HepG2 (cell line): ENCODE measurements around the gene SUDS3. TPM values are rescaled to one million over a fixed set of nuclear protein-coding genes. Genes with fewer than 3 reads are reported as not detected.

Experiments
- CC2D1A ChIP-seq: sonication (generic); formaldehyde crosslinking; IDR thresholded peaks from 2 replicates; pipeline ENCODE4 v1.8.1; 2023; ENCODE audit warnings: mild to moderate bottlenecking, missing genetic modification reagents
- DMAP1 ChIP-seq: IDR thresholded peaks from 2 replicates; pipeline ENCODE4 v1.6.1; 2016
- NBN ChIP-seq: fragments of 450-650 bp; conservative IDR thresholded peaks from 2 replicates; pipeline ENCODE4 v1.6.1; 2017
- NPAS2 ChIP-seq: sonication (generic); formaldehyde crosslinking; IDR thresholded peaks from 2 replicates; pipeline ENCODE4 v1.8.0; 2022; ENCODE audit warnings: mild to moderate bottlenecking, missing genetic modification reagents, borderline replicate concordance
- RBFOX2 ChIP-seq: fragments of 200-400 bp; formaldehyde crosslinking; IDR thresholded peaks from 2 replicates; pipeline ENCODE4 v1.6.1; 2017; ENCODE audit warnings: low read depth, mild to moderate bottlenecking, low read length
- SIN3A ChIP-seq: IDR thresholded peaks from 2 replicates; pipeline ENCODE4 v1.6.1; 2011; ENCODE audit warnings: low read depth, mild to moderate bottlenecking, control low read depth, low read length, borderline replicate concordance
- ZBTB1 ChIP-seq: sonication (generic); formaldehyde crosslinking; IDR thresholded peaks from 2 replicates; pipeline ENCODE4 v1.4.0; 2020; ENCODE audit warnings: missing genetic modification reagents, borderline replicate concordance
- ZBTB20 ChIP-seq: sonication (generic); formaldehyde crosslinking; IDR thresholded peaks from 2 replicates; pipeline ENCODE4 v1.8.1; 2023; ENCODE audit warnings: missing genetic modification reagents, low read depth, mild to moderate bottlenecking, borderline replicate concordance
- ZEB1 ChIP-seq: IDR thresholded peaks from 2 replicates; pipeline ENCODE4 v1.6.1; 2012; ENCODE audit warnings: mild to moderate bottlenecking, low read depth, inconsistent platforms; ENCODE audit not compliant: insufficient replicate concordance
- ZNF136 ChIP-seq: sonication (generic); formaldehyde crosslinking; IDR thresholded peaks from 2 replicates; pipeline ENCODE4 v1.8.1; 2022; ENCODE audit warnings: low read depth, mild to moderate bottlenecking, moderate library complexity, missing genetic modification reagents
- ZNF138 ChIP-seq: sonication (generic); formaldehyde crosslinking; IDR thresholded peaks from 2 replicates; pipeline ENCODE4 v1.5.0; 2020; ENCODE audit warnings: mild to moderate bottlenecking, low read depth, missing genetic modification reagents
- ZNF879 ChIP-seq: sonication (generic); formaldehyde crosslinking; IDR thresholded peaks from 2 replicates; pipeline ENCODE4 v1.8.1; 2023; ENCODE audit warnings: missing genetic modification reagents
- polyA plus RNA-seq, 8 experiments: library from polyadenylated mRNA; depleted of rRNA in 3 of 8; stranded (reverse) in 7 of 8; unstranded in 1 of 8; fragments of >200 nt; fragmentation: Illumina TruSeq in 4 of 8; extraction: Trizol in 4 of 8; gene quantifications; 2 replicates each; pipeline versions ENCODE4 v1.2.1 to v1.2.3, GENCODE V29; 2011 to 2016; ENCODE audit warnings: low read depth in 4 of 8, missing spikeins in 1 of 8, mixed read lengths in 1 of 8; ENCODE audit not compliant: insufficient read depth in 1 of 8
- total RNA-seq, 5 experiments: library from RNA; depleted of rRNA; stranded (reverse); fragments of >200 nt; fragmentation: Illumina TruSeq; extraction: Trizol; gene quantifications; 2 replicates each; pipeline ENCODE4 v1.2.3, GENCODE V29; 2016; ENCODE audit warnings: low read depth in 1 of 5
- TF ChIP-seq, protein P1 (sequence below): sonication (generic); formaldehyde crosslinking; IDR thresholded peaks from 2 replicates; pipeline ENCODE4 v1.8.1; 2022; ENCODE audit warnings: low read depth, mild to moderate bottlenecking, missing genetic modification reagents
- TF ChIP-seq, protein P2 (sequence below): sonication (generic); formaldehyde crosslinking; IDR thresholded peaks from 2 replicates; pipeline ENCODE4 v1.4.0; 2020; ENCODE audit warnings: missing genetic modification reagents
- TF ChIP-seq, protein P3 (sequence below): sonication (generic); formaldehyde crosslinking; IDR thresholded peaks from 2 replicates; pipeline ENCODE4 v1.9.0; 2022; ENCODE audit warnings: missing genetic modification reagents, mild to moderate bottlenecking, borderline replicate concordance
- TF ChIP-seq, protein P4 (sequence below): sonication (generic); formaldehyde crosslinking; IDR thresholded peaks from 2 replicates; pipeline ENCODE4 v1.8.1; 2022; ENCODE audit warnings: mild to moderate bottlenecking, missing genetic modification reagents

The SUDS3 gene
- total and polyA plus RNA-seq, 2 of the 13 experiments (the other 11 are each of a cell fraction or from before 2014, with no cell fraction given) = 20.2 to 33.1 TPM

DNA sequence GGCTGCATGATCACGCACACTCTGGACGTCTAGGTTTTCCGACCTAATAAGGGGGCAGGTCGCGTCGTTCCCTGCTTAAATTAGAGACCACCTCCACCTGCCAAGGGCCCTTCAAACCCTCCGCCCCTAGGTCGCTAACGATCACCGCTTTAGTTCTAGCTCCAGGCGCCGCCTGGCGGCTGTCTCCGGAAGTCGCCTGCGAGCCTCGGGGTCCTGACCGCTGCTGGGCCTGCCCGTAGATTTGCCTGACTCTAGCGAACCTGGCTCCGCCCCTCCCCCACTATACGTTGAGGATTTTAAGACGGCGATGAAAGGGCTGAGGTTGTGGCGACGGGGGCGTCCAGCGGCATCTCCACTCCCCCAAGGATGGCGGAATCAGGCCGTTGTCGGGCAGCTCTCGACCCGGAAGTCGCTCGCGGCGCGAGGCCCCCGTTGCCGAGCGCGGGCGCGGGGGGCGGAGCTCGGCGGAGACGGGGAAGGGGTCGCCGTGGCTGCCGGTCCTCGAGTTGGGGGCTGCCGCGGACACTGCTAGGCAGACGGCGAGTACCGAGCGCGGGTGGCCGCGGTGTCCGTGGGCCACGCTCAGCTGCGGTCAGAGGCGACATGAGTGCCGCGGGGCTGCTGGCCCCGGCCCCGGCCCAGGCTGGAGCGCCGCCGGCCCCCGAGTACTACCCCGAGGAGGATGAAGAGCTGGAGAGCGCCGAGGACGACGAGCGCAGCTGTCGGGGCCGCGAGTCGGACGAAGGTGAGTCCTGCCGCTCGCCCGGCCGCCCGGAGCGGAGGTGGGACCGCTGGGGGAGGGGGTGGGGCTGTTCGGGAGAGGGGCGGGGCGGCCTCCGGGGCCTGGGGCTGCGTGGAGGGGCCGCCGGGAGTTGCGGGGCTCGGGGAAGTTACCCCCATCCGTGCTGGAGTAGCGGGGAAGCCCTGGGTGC is at the start of gene SUDS3 (continued):
- TF ChIP-seq, protein P1, sequence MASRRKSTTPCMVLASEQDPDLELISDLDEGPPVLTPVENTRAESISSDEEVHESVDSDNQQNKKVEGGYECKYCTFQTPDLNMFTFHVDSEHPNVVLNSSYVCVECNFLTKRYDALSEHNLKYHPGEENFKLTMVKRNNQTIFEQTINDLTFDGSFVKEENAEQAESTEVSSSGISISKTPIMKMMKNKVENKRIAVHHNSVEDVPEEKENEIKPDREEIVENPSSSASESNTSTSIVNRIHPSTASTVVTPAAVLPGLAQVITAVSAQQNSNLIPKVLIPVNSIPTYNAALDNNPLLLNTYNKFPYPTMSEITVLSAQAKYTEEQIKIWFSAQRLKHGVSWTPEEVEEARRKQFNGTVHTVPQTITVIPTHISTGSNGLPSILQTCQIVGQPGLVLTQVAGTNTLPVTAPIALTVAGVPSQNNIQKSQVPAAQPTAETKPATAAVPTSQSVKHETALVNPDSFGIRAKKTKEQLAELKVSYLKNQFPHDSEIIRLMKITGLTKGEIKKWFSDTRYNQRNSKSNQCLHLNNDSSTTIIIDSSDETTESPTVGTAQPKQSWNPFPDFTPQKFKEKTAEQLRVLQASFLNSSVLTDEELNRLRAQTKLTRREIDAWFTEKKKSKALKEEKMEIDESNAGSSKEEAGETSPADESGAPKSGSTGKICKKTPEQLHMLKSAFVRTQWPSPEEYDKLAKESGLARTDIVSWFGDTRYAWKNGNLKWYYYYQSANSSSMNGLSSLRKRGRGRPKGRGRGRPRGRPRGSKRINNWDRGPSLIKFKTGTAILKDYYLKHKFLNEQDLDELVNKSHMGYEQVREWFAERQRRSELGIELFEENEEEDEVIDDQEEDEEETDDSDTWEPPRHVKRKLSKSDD (CRISPR knock-in tag) = 0 out of 2 replicates have a peak, but pooled peaks have one; percentile 36
- TF ChIP-seq ZBTB20 (no peak), ZBTB1 (no peak), ZEB1 (peak; percentile 54), ZNF136 (CRISPR knock-in tag) (peak; percentile 76; the same call in 1 of the 2 replicates), CC2D1A (CRISPR knock-in tag) (no peak), SIN3A (peak; percentile 89; the same call in 1 of the 2 replicates), DMAP1 (CRISPR knock-in tag) (peak; percentile 53), NBN (no peak), ZNF879 (no peak), RBFOX2 (peak; percentile 91), ZNF138 (no peak), NPAS2 (CRISPR knock-in tag) (no peak)
- TF ChIP-seq, protein P2, sequence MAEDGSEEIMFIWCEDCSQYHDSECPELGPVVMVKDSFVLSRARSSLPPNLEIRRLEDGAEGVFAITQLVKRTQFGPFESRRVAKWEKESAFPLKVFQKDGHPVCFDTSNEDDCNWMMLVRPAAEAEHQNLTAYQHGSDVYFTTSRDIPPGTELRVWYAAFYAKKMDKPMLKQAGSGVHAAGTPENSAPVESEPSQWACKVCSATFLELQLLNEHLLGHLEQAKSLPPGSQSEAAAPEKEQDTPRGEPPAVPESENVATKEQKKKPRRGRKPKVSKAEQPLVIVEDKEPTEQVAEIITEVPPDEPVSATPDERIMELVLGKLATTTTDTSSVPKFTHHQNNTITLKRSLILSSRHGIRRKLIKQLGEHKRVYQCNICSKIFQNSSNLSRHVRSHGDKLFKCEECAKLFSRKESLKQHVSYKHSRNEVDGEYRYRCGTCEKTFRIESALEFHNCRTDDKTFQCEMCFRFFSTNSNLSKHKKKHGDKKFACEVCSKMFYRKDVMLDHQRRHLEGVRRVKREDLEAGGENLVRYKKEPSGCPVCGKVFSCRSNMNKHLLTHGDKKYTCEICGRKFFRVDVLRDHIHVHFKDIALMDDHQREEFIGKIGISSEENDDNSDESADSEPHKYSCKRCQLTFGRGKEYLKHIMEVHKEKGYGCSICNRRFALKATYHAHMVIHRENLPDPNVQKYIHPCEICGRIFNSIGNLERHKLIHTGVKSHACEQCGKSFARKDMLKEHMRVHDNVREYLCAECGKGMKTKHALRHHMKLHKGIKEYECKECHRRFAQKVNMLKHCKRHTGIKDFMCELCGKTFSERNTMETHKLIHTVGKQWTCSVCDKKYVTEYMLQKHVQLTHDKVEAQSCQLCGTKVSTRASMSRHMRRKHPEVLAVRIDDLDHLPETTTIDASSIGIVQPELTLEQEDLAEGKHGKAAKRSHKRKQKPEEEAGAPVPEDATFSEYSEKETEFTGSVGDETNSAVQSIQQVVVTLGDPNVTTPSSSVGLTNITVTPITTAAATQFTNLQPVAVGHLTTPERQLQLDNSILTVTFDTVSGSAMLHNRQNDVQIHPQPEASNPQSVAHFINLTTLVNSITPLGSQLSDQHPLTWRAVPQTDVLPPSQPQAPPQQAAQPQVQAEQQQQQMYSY (CRISPR knock-in tag) = no peak
- TF ChIP-seq, protein P3, sequence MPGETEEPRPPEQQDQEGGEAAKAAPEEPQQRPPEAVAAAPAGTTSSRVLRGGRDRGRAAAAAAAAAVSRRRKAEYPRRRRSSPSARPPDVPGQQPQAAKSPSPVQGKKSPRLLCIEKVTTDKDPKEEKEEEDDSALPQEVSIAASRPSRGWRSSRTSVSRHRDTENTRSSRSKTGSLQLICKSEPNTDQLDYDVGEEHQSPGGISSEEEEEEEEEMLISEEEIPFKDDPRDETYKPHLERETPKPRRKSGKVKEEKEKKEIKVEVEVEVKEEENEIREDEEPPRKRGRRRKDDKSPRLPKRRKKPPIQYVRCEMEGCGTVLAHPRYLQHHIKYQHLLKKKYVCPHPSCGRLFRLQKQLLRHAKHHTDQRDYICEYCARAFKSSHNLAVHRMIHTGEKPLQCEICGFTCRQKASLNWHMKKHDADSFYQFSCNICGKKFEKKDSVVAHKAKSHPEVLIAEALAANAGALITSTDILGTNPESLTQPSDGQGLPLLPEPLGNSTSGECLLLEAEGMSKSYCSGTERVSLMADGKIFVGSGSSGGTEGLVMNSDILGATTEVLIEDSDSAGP (CRISPR knock-in tag) = peak; percentile 88
- TF ChIP-seq, protein P4, sequence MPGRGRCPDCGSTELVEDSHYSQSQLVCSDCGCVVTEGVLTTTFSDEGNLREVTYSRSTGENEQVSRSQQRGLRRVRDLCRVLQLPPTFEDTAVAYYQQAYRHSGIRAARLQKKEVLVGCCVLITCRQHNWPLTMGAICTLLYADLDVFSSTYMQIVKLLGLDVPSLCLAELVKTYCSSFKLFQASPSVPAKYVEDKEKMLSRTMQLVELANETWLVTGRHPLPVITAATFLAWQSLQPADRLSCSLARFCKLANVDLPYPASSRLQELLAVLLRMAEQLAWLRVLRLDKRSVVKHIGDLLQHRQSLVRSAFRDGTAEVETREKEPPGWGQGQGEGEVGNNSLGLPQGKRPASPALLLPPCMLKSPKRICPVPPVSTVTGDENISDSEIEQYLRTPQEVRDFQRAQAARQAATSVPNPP = no peak
